NOMO-1 treated with dmso at 0.1 percent for 144 hours (cell line): Measurements from ENCODE around the gene COMP.

Experiments
- DNase-seq: peaks from one replicate; lab custom pipeline; 2025; ENCODE audit not compliant: unreplicated experiment; lab: John Stamatoyannopoulos, UW

Gene COMP

DNA sequence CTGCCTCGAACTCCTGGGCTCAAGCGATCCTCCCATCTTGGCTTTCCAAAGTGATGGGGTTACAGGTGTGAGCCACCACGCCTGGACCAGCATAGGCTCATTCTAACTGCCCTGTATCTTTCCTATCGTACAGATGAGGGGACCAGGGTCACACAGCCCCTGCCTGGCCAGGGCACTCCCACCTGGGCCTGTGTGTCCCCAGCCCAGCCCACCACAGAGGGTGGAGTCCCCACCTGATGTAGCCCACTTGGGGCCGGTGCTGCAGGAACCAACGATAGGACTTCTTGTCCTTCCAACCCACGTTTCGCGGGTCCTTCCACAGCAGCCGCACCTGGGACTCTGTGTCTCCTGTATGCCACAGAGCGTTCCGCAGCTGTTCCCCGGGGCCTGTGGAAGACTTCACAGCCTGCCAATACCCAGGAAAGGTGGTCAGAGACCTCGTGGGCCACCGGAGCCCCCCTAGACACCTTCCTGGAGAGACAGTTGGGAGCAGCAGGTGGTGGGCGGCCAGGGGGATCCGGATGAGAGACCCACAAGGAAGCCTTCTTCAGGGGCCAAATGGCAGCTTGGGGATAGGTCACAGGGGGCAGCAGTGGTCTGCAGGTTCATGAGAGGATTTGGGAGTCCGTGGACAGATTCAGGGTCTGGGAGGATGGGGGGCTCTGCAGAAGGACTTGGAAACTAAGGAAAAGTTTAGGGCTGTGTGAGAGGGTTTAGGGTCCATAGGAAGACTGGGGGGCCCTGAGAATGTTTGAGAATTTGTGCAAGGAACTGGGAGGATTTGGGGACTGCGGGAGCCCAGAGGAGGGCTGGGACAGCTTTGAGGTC, 6.9 kb downstream of the COMP start:
- no peak for DNase-seq

DNA sequence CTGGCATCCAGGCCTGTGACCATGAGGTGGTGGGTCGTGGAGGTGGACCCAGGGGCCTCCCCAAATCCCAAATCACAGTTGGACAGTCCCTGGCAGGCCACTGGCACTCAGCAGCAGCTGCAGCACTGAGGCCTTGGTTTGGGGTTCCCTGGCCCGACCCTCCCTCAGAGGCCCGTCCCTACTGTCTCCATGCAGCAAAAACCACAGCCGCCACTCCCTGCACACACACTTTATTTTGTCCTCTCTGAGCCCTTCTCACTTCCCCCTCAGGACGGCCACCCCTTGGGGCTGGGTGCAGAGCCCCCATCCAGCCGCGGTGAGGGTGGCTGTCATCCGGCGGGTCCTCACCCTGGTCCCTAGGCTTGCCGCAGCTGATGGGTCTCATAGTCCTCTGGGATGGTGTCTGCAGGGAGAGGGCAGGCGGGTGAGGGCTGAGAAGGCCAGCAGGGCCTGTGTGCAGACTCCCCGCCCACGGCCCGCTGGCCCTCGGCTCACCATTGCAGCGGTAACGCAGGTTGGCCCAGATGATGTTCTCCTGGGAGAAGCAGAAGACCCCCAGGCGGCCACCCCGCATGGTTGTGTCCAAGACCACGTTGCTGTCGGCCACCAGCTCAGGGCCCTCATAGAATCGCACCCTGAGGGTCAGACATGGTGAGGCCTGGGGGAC, 8.4 kb downstream of the COMP start:
- DNase-seq = no peak

DNA sequence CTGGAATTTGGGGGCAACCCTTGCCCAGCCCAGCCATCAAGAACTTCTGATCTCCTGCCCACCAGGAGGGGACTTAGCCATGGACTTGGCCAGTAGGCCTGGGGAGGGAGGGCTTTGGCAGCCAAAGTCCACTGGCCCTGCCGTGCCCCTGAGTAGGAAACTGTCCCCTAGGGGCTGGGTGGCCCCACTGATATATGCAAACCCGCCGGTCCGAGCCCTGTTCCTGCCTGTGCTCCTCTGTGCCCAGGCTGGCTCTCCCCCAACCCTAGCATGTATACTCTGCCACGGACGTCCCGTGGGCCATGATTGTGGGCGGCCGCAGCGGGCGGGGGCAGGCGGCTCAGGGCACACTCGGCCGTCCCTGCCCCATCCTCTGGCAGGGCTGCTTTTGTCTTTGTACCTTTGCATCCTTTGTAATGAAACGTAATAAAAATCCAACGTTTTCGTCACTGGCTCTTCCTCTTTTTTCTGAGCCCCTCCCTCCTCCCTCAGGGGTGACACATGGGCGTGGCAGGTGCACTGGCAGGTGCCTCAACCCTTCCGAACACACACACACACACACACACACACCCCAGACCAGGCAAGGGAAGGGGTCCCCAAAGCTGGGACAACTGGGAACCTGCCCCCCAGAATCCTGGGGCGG, 9.1 kb downstream of the COMP start:
- no peak for DNase-seq

DNA sequence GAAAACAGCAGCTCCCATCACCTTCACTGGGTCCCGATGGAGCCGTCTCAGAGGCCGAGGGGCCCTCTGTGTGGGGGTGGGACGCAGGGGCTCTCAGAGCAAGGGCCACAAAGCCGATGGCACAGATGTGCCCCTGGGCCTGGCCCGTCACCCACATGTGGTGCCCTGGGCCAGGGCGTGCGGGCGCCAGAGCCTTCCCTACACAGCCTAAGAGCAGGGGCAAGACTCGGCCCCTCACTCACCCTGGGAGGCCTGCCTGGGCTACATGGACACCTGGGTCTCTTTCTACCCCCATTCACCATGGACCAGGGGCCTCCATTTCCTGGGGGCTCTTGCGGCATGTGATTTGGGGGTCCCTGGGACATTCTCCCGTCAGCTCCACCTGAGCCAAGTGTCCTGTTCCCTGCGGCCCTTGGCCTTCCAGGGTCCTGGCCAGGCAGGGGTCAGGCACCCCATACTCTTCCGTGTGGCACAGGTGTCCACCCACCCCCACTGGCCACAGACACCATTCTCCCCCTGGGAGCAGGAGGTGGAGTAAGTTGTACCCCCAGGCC, 10.0 kb downstream of the COMP start:
- DNase-seq = no peak

DNA sequence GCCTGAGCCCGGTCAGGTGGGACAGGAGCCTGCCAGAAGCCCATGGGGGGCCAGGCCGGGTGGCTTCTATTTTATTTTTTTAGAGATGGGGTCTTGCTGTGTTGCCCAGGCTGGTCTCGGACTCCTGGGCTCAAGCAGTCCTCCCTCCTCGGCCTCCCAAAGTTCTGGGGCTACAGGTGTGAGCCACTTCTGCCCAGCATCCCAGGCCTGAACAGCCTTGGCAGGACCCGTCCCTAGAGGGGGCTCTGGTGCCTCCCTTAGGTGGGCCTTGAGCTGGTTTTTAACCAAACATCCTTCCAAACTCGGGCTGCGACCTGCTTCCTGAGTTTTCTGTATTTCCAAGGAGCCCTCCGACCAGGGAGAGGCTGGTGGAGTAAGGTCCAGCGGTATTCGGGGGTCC, 10.5 kb downstream of the COMP start:
- DNase-seq = no peak

DNA sequence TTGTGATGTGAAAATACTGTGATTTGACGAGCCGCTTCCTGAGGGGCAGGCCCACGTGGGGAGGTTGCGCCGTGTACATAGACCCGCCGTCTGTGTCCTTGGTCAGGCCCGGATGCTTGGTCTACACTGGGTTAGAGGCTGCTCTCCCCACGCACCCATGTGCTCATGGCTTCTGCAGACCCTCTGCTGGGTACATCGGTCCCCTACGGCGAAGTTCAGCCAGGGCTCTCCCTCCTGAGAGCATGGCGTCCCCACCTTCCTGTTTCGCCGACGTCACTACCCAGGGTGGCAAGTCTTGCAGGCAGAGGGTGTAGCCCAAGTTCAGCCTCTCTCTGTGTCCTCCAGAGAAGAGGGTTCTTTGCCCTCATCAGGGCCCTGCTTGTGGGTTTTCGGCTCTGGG, 11.0 kb downstream of the COMP start:
- no peak for DNase-seq

DNA sequence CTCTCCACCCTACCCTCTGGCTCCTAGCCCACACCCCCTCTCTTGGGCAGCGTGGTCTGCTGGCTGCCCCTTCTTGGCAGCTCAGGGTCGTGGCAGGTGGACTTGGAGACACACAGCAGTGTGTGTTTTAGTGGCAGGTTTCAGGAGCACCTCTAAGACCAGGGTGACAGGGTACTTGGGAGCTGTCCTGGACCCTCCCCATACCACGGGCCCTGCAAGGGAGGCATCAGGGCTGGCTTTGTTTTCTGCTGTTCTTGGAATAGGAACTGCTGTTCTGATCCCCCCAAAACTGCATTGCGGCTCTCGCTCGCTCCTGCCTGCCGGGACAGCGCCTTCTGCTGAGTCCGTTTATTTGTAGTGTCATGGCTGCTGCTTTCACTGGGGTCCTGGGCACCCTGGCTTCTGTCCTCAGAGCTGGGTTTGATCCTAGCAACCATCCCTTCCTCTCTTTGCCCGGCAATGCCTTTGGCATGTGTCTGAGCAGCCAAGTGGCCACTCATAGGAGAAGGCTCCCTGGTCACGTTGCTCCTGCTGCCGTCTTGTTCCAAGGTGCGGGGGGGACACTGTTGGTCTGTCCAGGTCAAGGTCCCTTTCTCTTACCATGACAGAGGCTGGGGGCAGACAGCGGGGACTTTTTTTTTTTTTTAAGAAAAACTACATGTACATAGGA, 12.1 kb downstream of the COMP start:
- no peak for DNase-seq

DNA sequence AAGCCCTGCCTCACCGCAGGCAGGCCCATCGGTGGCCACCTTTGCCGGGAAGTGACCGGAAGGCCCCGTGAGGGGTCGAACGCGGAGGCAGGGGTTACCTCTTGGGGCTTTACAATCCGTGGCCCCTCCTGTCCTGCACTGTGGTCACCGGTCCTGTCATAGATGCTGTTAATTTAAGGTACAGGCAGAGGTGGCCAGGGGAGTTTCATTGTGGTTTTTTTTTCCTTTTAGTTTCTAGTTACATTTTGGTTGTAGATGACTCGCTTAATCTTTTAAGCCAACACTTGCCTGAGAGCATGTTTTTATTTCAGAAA, 13.1 kb downstream of the COMP start:
- no peak for DNase-seq

DNA sequence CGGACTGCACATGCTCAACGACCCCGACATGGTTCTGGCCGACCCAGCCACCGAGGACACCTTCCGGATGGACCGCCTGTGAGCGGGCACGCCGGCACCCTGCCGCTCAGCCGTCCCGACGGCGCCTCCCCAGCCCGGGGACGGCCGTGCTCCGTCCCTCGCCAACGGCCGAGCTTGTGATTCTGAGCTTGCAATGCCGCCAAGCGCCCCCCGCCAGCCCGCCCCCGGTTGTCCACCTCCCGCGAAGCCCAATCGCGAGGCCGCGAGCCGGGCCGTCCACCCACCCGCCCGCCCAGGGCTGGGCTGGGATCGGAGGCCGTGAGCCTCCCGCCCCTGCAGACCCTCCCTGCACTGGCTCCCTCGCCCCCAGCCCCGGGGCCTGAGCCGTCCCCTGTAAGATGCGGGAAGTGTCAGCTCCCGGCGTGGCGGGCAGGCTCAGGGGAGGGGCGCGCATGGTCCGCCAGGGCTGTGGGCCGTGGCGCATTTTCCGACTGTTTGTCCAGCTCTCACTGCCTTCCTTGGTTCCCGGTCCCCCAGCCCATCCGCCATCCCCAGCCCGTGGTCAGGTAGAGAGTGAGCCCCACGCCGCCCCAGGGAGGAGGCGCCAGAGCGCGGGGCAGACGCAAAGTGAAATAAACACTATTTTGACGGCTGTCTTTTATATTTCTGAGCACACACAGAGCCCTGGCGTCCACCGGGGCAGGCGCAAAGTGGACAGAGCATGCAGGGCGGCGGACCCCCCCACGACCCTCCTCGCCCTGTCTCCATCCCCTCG, 13.6 kb downstream of the COMP start:
- no peak for DNase-seq

DNA sequence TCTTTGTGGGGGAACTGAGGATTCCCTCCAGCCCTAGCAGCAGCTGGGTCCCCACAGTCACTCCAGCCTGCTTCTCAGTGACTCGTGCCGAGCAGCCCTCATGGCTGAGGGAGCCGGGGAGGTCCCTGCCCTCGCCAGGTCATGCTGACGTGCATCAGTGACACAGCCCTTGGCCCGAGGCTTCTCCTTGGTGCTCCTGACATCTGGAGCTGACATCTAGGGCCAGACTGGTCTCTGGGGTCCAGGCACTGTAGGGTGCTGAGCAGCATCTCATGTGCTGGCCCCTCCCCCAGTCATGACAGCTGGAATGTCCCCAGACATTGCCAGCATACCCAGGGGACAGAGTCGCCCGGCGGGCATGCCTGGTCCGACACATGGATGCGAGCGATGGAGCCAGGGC, 14.4 kb downstream of the COMP start:
- no peak for DNase-seq

DNA sequence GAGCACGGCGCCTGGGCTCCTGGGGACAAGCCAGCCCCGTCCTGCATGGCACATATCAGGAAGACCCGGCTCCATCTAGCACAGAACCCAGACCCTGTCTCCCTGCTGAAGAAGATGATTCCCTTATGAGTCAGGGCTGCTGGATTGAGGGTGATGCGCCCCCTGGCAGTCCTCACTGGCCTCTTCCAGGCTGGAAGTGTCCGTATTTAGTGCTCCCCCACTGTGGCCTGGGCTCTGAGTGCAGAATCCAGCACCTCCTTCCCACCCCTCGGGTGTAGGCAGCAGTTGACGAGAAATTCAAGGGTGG, 14.9 kb downstream of the COMP start:
- no peak for DNase-seq

DNA sequence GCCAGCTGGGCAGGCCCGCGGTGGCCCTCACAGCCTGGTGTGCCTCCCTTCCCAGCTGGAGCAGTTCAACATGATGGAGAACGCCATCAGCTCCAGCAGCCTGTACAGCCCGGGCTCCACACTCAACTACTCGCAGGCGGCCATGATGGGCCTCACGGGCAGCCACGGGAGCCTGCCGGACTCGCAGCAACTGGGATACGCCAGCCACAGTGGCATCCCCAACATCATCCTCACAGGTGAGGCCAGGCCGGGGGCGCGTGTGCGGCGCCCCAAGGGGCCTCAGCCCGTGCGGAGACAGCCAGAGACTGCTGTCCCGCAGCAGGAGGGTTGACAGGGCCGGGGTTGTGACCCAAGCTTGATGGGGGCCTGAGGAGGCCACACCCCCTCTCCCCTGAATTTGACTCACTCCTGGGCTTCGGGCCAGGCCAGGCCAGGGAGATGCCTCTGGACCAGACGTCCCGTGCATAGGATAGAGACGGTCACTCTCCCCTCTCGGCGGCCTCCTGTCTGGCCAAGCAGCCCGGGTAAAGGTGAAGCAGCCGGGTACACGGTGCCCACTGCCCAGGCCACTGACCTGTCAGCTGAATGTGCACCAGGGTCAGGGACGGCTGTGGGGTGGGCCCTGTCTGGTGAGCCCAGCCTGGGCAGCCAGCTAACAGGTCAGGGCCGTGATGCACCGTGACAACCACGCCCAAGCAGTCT, 15.4 kb downstream of the COMP start:
- no peak for DNase-seq

DNA sequence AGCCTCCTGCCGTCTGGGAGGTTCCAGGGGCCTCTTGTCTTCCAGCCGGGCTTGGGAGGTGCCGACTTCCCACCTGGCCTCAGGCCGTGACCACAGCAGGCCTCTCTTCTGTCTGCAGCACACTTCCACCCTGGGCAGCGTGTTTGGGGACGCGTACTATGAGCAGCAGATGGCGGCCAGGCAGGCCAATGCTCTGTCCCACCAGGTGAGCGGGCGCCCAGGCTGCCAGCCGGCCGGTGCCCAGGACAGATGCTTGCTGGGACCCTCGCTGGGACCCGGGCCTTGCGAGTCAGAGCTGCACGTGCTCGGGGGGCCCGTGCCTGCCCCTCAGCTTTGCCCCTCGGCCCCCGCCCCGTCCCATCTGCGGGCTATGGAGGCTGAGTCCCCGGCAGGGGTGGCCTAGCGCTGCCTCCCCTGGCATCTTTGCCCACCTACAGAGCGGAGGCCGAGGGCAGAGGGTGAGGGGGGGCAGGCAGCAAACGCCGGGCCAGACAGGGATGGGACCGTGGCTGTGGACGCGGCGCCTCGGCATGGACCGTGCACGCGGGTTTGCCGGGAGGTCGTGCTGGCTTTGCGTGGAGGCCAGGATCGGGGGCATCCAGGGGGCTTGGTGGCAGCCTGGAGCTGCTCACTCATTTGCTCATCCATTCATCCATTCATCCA, 16.2 kb downstream of the COMP start:
- DNase-seq = no peak

DNA sequence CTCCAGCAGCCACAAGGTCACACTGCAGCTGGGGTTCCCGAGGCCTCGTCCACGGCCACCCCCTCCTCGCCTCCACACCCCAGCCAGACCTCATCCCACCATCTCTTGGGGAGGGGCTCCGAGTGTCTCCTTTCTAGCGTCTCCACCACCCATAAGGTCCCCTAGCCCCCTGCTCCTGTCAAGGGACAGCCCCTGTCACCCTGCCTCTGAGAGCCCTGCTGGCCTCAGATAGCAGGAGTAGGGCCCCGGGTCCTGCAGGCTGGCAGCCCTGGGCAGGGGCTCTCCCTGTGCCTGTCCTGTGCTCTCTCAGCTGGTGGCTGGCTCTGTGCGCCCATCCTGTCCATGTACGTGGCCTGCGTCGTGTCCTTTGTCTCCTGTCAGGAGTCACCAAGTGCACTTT, 17.0 kb downstream of the COMP start:
- DNase-seq = no peak

DNA sequence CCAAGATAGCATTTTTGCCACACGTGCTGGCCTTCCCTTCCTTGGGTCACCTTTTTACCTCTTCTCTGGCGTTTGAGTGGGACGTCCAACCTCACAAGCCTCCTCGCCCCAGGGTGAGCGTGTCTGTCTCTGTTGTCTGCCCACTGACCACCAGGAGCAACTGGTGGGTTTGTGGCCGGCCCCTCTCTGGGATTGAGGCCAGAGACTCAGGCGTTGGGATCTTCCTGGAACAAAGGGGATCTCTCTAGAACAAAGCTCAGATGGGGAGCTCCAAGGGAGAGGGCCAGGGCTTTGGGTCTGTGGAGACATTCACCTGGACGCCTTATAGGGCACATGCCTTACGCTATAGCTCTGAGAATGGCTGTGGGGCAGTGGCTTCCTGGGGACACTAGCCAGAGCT, 17.4 kb downstream of the COMP start:
- no peak for DNase-seq

DNA sequence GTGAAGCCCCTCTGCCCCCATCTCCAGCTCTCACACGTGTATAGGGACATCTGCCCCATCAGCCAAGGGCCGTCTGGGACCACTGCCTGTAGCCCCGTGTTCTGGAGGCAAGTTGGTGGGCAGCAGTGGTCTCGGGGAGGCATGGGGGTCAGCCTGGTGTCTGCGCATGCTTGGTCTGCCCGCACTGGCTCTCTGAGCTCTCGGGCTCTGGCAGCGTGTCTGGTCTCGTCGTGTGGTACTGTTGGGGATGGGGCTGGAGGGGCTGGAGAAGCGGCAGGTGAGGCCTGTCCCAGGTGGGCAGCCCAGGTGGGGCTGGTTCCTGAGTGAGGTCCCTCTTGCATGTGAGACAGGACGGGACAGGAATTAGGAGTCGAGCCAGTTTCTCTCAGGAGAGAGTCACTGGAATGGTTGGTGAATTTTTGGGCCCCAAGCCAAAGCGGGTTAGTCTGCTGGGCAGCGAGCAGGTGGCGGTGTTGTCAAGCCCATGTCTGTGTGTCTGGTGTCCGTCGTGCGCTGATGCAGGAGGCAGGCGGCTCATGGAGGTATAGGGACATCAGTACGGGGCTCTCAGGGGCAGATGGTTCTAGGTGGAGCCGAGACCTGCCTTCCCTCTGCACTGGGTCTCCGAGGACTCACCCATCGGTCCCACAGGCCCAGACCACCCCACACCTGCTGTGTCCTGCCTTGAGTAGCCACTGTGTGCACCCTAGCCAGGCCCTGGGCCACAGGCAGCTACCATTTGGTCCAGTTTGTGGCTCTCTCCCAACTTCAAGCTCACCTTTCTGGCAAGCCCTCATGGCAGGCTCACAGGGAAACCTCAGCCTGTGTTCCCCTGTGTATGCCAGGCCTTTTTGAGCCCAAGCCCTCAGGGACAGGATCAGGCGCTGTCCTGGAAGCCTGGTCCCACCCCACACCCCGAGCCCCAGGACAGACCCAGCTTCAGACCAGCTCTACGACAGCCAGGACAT, 18.2 kb downstream of the COMP start:
- DNase-seq = no peak

DNA sequence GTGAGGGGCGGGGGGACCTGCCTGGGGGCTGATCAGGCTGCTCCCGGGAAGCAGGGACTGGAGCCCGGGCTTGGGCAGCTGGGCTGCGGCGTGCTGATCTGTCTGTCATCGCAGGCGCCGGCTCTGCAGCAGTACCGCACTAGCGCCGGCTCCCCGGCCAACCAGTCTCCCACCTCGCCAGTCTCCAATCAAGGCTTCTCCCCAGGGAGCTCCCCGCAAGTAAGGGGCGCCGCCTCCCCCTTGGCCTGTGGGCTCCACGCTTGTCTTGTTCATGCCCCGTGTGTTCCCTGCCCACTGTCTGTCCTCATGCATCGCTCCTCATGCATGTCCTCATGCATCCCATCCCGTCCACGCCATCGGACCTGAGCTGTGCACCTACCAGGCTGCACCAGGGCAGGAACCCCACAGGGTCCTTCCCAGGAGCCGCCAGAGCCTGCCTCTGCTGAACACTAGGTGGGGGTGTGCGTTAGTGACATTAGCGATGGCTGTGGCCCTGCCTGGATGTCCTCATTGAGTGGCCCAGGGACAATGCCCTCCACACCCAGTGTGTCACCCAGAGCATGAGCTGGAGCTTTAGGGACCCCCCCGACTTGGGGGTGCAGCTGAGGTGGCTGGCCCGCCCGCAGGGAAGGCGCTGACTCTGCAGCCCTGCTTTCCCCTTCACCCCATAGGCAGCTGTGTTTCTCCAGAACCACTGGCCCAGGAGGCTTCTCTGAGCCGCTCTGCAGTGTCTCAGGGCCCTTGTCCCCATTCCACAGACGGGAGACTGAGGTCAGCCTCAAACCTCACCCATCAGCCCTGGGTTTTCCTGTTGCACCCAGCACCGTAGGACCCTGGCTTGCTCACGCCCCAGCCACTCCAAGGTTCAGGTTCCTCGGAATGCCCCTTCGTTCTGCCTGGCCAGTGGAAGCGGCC, 19.5 kb downstream of the COMP start:
- DNase-seq = no peak
